Nephron progenitor cell (in vitro differentiated cells): ENCODE results near the gene DNAJC22.
A peak's percentile ranks its signal among the peaks of the same experiment; 100 is the strongest.

Source experiments
- DNase-seq: peaks from one replicate; pipeline ENCODE4 v3.0.0; 2021
- H3K27ac Mint-ChIP-seq: 2 replicates; pipeline ENCODE4 v1.8.0; 2021; ENCODE audit warnings: mild to moderate bottlenecking, moderate library complexity, mixed read lengths
- H3K27me3 Mint-ChIP-seq: 2 replicates; pipeline ENCODE4 v1.8.0; 2021; ENCODE audit warnings: mild to moderate bottlenecking, low read depth, mixed read lengths; ENCODE audit not compliant: poor library complexity
- H3K36me3 Mint-ChIP-seq: 2 replicates; pipeline ENCODE4 v1.8.0; 2021; ENCODE audit warnings: low read depth, mixed read lengths
- H3K4me1 Mint-ChIP-seq: 2 replicates; pipeline ENCODE4 v1.8.0; 2021; ENCODE audit warnings: mixed read lengths
- H3K4me3 Mint-ChIP-seq: 2 replicates; pipeline ENCODE4 v1.8.0; 2021; ENCODE audit warnings: mild to moderate bottlenecking, moderate library complexity, mixed read lengths
- H3K9me3 Mint-ChIP-seq: 2 replicates; pipeline ENCODE4 v1.8.0; 2021; ENCODE audit warnings: mild to moderate bottlenecking, moderate library complexity, mixed read lengths
- TF ChIP-seq, protein P1 (sequence below): fragments of 200-600 bp; sonication (generic); IDR thresholded peaks from 2 replicates; pipeline ENCODE4 v1.5.0; 2021; ENCODE audit warnings: antibody characterized with exemption

DNAJC22 gene

GRCh38 chr12:49339464-49339861 lies 7.2 kb upstream of the DNAJC22 start:
- TF ChIP-seq, protein P1, sequence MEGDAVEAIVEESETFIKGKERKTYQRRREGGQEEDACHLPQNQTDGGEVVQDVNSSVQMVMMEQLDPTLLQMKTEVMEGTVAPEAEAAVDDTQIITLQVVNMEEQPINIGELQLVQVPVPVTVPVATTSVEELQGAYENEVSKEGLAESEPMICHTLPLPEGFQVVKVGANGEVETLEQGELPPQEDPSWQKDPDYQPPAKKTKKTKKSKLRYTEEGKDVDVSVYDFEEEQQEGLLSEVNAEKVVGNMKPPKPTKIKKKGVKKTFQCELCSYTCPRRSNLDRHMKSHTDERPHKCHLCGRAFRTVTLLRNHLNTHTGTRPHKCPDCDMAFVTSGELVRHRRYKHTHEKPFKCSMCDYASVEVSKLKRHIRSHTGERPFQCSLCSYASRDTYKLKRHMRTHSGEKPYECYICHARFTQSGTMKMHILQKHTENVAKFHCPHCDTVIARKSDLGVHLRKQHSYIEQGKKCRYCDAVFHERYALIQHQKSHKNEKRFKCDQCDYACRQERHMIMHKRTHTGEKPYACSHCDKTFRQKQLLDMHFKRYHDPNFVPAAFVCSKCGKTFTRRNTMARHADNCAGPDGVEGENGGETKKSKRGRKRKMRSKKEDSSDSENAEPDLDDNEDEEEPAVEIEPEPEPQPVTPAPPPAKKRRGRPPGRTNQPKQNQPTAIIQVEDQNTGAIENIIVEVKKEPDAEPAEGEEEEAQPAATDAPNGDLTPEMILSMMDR, result no peak
- Mint-ChIP-seq H3K27ac (no peak overlapping the region), H3K4me3 (peak overlapping the region; percentile 27), H3K27me3 (peaks cover 87% of the 10 kb centered on the region), H3K36me3 (no peaks in the 10 kb centered on the region), H3K9me3 (no peaks in the 10 kb centered on the region), H3K4me1 (peaks cover 63% of the 10 kb centered on the region)
- DNase-seq, result no peak

GRCh38 chr12:49340095-49340870 lies 6.4 kb upstream of the DNAJC22 start:
- peaks cover 87% of the 10 kb centered on the region for H3K27me3 Mint-ChIP-seq
- no peaks in the 10 kb centered on the region for H3K36me3 Mint-ChIP-seq
- TF ChIP-seq, protein P1, result no peak
- DNase-seq, result no peak
- H3K27ac Mint-ChIP-seq, result no peak overlapping the region
- H3K9me3 Mint-ChIP-seq, result no peaks in the 10 kb centered on the region
- H3K4me3 Mint-ChIP-seq, result peak overlapping the region; percentile 47
- peaks cover 67% of the 10 kb centered on the region for H3K4me1 Mint-ChIP-seq

- H3K4me1 Mint-ChIP-seq, result peaks cover 74% of the 10 kb centered on the region
- peaks cover 89% of the 10 kb centered on the region for H3K27me3 Mint-ChIP-seq
Measured at GRCh38 chr12:49340971-49341776, 5.5 kb upstream of the DNAJC22 start.

DNA sequence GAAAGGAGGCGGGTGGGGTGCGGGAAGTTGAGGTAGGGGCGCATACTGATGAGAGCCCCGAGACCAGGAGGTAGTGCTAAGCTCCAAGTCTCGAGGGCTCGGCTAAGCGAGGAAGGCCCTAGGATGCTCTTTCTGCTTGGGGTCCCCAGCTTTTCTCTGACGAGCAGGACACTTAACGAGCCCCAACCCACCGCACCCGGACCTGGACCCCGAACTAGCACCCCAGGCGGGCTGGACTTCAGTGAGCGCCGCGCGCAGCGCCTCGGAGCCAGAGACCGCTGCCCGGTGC lies 5.0 kb upstream of the DNAJC22 start:
- TF ChIP-seq, protein P1, result no peak
- H3K27ac Mint-ChIP-seq, result no peak overlapping the region
- peaks cover 89% of the 10 kb centered on the region for H3K27me3 Mint-ChIP-seq
- peaks cover 80% of the 10 kb centered on the region for H3K4me1 Mint-ChIP-seq
- no peaks in the 10 kb centered on the region for H3K9me3 Mint-ChIP-seq
- no peak for DNase-seq
- no peak overlapping the region for H3K4me3 Mint-ChIP-seq
- H3K36me3 Mint-ChIP-seq, result no peaks in the 10 kb centered on the region

More at GRCh38 chr12:49340971-49341776, 5.5 kb upstream of the DNAJC22 start:
- Mint-ChIP-seq H3K27ac (no peak overlapping the region), H3K36me3 (no peaks in the 10 kb centered on the region), H3K9me3 (no peaks in the 10 kb centered on the region), H3K4me3 (peak overlapping the region; percentile 47)
- TF ChIP-seq, protein P1, result no peak
- no peak for DNase-seq

DNA sequence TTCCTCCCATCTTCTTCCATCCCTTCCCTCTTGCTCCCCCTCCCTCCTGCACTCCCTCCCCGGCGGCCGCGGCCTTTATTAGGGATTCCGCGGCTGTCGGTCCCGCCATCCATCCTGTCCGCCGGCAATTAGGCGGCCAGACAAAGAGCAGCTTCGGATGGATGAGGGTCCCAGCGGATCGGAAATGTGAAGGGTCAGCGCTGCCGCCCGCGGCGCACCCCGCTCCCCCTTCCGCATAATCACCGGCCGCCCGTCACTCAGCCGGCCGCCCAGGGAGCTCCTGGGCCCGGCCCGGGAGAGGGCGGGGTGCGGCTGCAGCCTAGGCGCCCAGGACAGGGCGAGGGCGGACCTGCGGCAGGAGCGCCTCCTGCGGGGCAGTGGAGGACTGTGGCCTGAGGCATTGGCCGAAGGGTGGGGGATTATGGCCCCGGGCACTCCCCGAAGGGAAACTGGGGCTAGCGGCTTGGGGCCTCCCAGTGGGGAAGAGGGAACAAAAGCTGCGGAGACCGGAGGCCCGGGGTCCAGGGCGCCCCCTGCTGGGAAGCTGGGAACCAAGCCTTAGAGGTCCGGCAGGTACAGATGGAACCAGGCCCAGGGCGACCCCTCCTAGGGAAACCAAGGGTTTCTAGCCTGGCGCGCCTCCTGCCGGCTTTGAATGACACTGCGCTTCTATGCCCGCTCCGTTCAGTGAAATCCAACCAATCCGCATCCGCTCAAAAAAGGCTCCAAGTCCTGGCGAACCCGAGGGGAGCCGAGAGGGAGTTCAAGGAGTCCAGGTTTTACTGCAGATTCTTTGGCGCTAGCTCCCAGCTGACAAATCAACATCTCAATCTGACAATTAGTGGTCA lies 4.4 kb upstream of the DNAJC22 start:
- no peak overlapping the region for H3K27ac Mint-ChIP-seq
- DNase-seq, result peak; percentile 93
- no peaks in the 10 kb centered on the region for H3K36me3 Mint-ChIP-seq
- H3K4me3 Mint-ChIP-seq, result peak overlapping the region; percentile 77
- H3K4me1 Mint-ChIP-seq, result peaks cover 82% of the 10 kb centered on the region
- TF ChIP-seq, protein P1, result peak; percentile 99
- H3K9me3 Mint-ChIP-seq, result no peaks in the 10 kb centered on the region
- peaks cover 89% of the 10 kb centered on the region for H3K27me3 Mint-ChIP-seq
